ENCODE data around the gene HS3ST2.

GRCh38 chr16:22844416-22844815, 30.5 kb downstream of the HS3ST2 start:
- TF ChIP-seq, protein P1, sequence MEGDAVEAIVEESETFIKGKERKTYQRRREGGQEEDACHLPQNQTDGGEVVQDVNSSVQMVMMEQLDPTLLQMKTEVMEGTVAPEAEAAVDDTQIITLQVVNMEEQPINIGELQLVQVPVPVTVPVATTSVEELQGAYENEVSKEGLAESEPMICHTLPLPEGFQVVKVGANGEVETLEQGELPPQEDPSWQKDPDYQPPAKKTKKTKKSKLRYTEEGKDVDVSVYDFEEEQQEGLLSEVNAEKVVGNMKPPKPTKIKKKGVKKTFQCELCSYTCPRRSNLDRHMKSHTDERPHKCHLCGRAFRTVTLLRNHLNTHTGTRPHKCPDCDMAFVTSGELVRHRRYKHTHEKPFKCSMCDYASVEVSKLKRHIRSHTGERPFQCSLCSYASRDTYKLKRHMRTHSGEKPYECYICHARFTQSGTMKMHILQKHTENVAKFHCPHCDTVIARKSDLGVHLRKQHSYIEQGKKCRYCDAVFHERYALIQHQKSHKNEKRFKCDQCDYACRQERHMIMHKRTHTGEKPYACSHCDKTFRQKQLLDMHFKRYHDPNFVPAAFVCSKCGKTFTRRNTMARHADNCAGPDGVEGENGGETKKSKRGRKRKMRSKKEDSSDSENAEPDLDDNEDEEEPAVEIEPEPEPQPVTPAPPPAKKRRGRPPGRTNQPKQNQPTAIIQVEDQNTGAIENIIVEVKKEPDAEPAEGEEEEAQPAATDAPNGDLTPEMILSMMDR (conservative IDR thresholded peaks at IDR 0.05; ENCODE audit: low read depth in 2 of 2) = no peak
- TF ChIP-seq POLR2AphosphoS5 (IDR thresholded peaks at IDR 0.05; ENCODE audit: low read depth) (no peak), ZNF331 (CRISPR knock-in tag; IDR thresholded peaks at IDR 0.05; ENCODE audit: low read depth) (no peak), EZH2 (IDR thresholded peaks at IDR 0.05; ENCODE audit: low read depth, unreplicated experiment) (no peak), EZH2phosphoT487 (IDR thresholded peaks at IDR 0.05; ENCODE audit: unreplicated experiment) (no peak), CREB1 (CRISPR knock-in tag; IDR thresholded peaks at IDR 0.05; ENCODE audit: low read depth) (no peak), ZNF114 (CRISPR knock-in tag; IDR thresholded peaks at IDR 0.05) (no peak), NANOG (IDR thresholded peaks at IDR 0.05; ENCODE audit: borderline replicate concordance) (no peak), ZNF462 (CRISPR knock-in tag; IDR thresholded peaks at IDR 0.05) (no peak)
- TF ChIP-seq, protein P2, sequence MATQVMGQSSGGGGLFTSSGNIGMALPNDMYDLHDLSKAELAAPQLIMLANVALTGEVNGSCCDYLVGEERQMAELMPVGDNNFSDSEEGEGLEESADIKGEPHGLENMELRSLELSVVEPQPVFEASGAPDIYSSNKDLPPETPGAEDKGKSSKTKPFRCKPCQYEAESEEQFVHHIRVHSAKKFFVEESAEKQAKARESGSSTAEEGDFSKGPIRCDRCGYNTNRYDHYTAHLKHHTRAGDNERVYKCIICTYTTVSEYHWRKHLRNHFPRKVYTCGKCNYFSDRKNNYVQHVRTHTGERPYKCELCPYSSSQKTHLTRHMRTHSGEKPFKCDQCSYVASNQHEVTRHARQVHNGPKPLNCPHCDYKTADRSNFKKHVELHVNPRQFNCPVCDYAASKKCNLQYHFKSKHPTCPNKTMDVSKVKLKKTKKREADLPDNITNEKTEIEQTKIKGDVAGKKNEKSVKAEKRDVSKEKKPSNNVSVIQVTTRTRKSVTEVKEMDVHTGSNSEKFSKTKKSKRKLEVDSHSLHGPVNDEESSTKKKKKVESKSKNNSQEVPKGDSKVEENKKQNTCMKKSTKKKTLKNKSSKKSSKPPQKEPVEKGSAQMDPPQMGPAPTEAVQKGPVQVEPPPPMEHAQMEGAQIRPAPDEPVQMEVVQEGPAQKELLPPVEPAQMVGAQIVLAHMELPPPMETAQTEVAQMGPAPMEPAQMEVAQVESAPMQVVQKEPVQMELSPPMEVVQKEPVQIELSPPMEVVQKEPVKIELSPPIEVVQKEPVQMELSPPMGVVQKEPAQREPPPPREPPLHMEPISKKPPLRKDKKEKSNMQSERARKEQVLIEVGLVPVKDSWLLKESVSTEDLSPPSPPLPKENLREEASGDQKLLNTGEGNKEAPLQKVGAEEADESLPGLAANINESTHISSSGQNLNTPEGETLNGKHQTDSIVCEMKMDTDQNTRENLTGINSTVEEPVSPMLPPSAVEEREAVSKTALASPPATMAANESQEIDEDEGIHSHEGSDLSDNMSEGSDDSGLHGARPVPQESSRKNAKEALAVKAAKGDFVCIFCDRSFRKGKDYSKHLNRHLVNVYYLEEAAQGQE (IDR thresholded peaks at IDR 0.05; ENCODE audit: unreplicated experiment) = no peak
- TF ChIP-seq, protein P3, sequence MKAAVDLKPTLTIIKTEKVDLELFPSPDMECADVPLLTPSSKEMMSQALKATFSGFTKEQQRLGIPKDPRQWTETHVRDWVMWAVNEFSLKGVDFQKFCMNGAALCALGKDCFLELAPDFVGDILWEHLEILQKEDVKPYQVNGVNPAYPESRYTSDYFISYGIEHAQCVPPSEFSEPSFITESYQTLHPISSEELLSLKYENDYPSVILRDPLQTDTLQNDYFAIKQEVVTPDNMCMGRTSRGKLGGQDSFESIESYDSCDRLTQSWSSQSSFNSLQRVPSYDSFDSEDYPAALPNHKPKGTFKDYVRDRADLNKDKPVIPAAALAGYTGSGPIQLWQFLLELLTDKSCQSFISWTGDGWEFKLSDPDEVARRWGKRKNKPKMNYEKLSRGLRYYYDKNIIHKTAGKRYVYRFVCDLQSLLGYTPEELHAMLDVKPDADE (IDR thresholded peaks at IDR 0.05) = no peak

Measured in GM23338 (cell line).